22Rv1 (cell line): ENCODE data around the gene SLC39A6.
"Not testable (repeated sequence)": the region's sequence is repeated elsewhere in the genome, so short reads cannot be mapped to it uniquely, and the experiment has no call there.

ENCODE experiments used
- H3K27ac ChIP-seq: fragments of 450-650 bp; 2 replicates; pipeline ENCODE4 v1.5.1; 2017
- ZFX ChIP-seq: fragments of 450-650 bp; IDR thresholded peaks from 2 replicates; pipeline ENCODE4 v1.6.1; 2017; ENCODE audit warnings: antibody characterized with exemption, borderline replicate concordance
- TF ChIP-seq, protein P1 (sequence below): fragments of 450-650 bp; IDR thresholded peaks from 2 replicates; pipeline ENCODE4 v1.5.1; 2017; ENCODE audit warnings: mild to moderate bottlenecking

The SLC39A6 gene

DNA sequence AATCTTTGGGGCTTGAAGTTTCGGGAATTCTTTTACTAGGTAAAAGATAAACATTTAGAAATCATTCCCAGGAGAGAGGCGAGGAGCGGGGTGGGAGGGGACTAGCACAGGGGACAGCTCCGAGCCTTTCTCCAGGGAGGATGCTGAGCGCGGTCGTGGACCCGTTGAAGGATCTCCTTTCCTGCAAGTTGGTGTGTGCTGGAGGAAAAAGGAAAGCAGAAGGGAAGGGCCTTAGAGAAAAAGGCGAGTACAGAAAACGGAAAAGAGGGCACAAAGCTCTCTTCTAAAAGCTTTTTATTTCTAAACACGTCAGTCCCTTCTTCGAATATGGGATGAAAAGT is 640 bp downstream of the SLC39A6 start:
- H3K27ac ChIP-seq, result peak overlapping the region; percentile 96
- TF ChIP-seq, protein P1, sequence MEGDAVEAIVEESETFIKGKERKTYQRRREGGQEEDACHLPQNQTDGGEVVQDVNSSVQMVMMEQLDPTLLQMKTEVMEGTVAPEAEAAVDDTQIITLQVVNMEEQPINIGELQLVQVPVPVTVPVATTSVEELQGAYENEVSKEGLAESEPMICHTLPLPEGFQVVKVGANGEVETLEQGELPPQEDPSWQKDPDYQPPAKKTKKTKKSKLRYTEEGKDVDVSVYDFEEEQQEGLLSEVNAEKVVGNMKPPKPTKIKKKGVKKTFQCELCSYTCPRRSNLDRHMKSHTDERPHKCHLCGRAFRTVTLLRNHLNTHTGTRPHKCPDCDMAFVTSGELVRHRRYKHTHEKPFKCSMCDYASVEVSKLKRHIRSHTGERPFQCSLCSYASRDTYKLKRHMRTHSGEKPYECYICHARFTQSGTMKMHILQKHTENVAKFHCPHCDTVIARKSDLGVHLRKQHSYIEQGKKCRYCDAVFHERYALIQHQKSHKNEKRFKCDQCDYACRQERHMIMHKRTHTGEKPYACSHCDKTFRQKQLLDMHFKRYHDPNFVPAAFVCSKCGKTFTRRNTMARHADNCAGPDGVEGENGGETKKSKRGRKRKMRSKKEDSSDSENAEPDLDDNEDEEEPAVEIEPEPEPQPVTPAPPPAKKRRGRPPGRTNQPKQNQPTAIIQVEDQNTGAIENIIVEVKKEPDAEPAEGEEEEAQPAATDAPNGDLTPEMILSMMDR, result no peak
- TF ChIP-seq ZFX, result no peak

DNA sequence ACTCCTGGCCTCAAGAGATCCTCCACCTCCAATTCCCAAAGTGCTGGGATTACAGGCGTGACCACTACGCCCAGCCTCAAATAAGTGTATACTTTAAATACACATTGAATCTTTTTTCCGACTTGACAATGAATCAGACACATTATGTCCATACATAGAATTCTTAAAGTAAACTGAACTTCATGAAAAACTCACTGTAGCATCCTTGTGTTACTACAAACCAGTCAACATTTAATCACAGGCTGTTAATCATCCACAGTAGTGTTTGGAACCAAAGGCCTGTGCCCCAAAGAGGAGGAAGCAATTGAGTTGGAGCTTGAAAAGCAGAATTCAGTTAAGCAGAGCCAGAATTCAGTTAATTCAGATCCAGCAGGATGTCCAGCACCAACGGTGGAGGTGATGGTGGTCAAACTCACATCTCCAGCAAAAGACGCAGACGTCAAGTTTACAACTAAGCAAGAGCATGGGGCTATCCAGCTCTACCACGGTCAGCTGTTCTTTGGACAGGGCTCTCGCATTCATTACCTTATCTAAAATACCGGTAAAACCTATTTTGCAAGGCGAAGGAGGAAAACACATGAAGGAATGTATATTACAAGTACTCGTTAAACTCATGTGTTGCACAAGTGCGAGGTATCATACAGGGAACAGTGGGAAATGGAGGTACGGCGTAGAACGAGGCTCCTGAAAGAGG is 1.2 kb downstream of the SLC39A6 start:
- H3K27ac ChIP-seq, result no peak overlapping the region; the same call in 1 of the 2 replicates
- TF ChIP-seq ZFX, result no peak
- TF ChIP-seq, protein P1, result no peak

DNA sequence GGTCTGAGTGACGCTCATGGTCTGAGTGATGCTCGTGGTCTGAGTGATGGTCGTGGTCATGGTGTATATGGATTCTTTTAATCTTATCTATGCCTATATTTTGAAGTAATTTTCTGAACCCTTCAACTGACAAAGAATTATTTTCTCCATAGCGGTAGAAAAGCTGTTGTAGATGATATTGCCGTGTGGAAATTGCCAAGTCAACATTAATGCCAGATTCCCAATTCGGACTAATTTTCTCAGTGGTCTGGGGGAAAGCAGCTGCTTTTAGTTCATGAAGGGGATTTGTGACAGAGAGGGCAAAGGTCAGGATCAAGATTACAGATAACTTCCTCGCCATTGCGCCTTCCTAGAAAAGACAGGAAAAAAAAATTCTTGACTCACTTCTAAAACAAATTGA is 2.5 kb downstream of the SLC39A6 start:
- TF ChIP-seq, protein P1, result no peak
- no peak for TF ChIP-seq ZFX
- H3K27ac ChIP-seq, result no peak overlapping the region

DNA sequence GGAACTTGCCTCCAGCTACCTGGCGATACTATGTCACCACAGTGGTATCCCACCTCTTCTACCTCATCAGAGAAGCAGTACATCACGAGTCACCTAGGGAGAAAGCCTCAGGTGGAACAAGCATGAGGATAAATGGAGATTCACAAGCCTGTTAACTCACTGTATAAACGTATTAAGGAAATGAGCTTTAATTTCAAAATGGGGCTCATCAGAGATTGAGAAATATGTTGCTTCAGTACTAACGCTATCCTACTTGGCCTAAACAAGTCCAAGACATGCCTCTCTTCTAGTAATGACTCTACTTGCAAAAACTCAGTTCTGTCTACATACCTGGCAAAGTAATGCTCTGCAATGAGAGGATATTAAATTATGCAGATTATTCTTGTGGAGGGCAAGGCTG is 4.3 kb downstream of the SLC39A6 start:
- TF ChIP-seq ZFX, result no peak
- TF ChIP-seq, protein P1, result no peak
- no peak overlapping the region for H3K27ac ChIP-seq

DNA sequence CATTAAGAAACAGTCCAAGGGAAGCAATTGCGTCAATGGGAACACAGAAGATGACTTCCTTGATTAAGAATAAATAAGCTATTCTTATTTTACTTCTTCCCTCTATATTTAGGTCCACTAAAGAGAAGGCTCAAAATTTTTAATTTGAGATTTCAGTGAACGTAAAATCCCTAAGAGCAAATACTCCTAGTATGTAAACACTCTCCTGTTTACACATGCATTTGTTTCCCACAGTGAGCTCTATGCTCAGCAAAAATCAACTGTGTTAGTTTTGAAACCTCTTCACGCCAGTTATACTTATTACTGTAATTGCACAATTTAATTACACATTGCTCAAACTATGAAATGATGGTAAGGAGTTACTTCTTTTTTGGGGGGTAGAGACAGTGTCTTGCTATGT is 8.8 kb downstream of the SLC39A6 start:
- TF ChIP-seq, protein P1, result no peak
- TF ChIP-seq ZFX, result no peak

DNA sequence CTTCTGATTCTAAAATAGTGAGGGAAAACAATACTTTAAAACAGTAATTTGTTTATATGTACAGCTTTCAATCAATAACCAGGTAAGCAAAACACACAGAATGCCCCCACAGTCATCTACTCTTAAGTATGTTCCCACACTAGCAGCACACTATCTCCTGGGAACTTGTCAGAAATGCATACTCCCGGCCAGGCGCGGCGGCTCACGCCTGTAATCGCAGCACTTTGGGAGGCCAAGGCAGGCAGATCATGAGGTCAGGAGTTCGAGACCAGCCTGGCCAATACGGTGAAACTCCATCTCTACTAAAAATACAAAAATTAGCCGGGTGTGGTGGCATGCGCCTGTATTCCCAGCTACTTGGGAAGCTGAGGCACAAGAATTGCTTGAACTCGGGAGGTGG is 12.4 kb downstream of the SLC39A6 start:
- not testable (repeated sequence) for H3K27ac ChIP-seq

More for the DNA sequence above, 8.8 kb downstream of the SLC39A6 start:
- H3K27ac ChIP-seq, result peak overlapping the region; percentile 21

DNA sequence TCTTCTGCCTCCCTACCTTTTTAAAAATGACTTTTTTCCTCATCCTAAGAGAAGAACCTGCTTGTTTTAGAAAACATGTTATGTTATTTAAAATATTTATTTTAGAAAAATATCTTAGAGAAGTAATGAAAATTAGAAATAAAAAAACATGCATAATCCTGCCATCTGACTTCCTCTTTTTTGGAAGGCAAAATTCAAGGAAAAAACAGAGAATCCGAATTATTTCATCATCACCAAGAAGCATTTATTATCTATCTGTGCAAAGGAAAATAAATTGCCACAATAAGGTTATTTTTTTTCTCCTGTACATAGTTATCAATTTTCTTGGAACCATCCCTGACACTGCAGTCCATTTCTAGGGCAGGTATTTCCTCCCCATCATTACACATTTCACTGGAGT is 14.4 kb downstream of the SLC39A6 start:
- peak overlapping the region; percentile 31 for H3K27ac ChIP-seq
- TF ChIP-seq, protein P1, result no peak

DNA sequence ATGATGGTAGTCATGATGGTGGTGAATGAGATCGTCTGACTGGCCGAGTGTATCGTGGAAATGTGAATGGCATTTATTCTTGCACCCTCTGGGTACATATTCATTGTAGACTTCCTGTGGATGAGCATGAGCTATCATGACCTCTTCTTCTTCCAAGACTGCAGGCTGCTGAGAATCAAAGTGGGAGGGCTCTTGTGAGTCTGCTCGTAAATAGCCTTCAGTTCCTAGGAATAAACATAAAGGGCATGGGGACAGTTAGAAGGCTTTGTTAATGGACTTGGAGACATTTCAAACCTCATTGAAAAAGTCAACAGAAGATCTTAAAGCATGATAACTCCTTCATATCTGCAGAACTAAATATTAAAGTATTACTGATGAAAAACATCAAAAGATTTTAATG is 14.9 kb downstream of the SLC39A6 start:
- TF ChIP-seq ZFX, result no peak
- TF ChIP-seq, protein P1, result no peak
- peak overlapping the region; percentile 31 for H3K27ac ChIP-seq
